GM18907 (cell line): ENCODE results near the gene DEPDC4.

Experiments used
- ATAC-seq: cut with Tn5 transposase; IDR thresholded peaks from one replicate; pipeline ENCODE4 v1.9.1; 2021; ENCODE audit warnings: mild to moderate bottlenecking, moderate library complexity; ENCODE audit not compliant: unreplicated experiment

DEPDC4 gene

DNA sequence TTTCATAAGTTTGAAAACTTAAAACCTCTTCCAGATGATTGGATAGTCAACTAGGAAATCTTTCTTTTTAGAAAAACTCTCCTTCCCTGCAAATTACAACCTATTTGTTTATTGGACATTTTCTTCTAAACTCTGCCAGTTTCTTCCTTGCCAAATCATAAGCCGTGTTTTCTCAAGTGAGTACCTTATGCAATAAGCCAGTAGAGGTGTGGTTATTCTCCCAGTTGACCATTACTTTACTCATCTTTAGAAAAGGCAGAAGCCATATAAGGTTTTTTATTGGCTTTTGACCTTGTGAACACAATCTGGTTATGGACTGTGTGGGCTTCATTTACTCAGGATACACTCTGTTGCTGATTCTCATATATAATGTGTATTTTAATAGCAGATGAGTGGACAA lies 51.7 kb downstream of the DEPDC4 start:
- no peak for ATAC-seq

DNA sequence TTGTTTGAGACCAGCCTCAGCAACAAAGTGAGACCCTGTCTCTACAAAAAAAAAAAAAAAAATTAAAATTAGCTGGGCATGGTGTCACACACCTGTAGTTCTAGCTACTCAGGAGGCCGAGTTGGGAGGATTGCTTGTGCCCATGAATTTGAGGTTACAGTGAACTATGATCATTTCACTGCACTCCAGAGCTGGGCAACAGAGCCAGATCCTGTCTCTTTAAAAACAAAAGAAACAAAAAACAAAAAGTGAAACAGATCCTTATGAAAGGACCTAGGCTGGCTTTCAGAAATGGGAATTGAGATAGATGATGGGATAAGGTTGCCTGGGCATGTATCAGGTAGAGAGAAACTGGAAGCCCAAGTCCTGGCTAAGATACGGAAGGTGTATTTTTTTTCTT lies 52.4 kb downstream of the DEPDC4 start:
- no peak for ATAC-seq

DNA sequence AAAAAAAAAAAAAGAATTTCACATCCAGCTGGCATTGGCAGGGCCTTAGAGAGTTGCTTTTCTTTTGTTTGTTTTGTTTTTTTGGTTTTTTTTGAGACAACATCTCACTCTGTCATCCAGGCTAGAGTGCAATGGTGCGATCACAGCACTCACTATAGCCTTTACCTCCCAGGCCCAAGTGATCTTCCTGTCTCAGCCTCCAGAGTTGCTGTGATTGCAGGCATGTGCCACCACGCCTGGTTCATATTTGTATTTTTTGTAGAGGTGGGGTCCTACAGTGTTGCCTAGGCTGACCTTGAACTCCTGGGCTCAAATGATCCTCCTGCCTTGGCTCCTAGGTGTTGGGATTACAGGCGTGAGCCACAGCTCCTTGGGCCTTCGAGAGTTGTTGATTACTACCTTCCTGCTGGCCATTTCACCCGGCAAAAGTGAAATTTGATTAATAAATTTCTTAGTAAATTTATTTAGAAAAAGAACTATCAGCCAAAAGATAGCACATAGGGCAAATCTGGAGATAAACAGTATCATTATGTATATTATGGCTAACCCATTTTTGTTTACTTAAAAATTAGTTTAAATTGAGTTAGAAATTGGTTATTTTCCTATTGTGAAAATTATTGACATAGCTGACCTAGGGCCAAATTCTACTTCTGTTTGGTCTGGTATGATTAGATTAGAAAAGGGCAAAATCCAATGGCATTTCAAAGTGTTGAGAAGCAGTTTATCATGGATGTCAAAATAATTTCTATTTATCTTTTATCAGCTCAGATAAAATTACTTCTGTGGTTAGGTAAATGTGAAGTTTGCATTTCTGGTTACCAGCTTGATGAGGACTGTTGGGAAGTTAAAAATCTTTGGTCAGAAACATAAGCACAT lies 53.6 kb downstream of the DEPDC4 start:
- no peak for ATAC-seq

DNA sequence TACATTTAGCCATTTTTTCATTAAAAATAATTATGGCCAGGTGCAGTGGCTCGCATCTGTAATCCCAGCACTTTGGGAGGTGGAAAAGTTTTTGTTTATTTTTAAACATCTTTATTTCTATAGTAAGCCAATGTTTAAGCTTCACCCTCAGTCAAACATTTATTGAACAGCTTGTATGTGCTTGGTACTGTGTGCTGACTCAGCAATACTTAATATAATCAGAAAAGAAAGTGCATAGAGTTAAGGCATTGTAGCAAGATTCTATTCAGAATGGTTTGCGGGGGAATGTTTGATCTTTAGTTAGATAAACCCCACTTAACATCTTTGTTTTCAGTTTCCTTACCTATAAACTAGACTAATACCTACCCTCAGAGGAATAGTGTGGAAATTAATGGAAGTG lies 55.2 kb downstream of the DEPDC4 start:
- ATAC-seq, result no peak

DNA sequence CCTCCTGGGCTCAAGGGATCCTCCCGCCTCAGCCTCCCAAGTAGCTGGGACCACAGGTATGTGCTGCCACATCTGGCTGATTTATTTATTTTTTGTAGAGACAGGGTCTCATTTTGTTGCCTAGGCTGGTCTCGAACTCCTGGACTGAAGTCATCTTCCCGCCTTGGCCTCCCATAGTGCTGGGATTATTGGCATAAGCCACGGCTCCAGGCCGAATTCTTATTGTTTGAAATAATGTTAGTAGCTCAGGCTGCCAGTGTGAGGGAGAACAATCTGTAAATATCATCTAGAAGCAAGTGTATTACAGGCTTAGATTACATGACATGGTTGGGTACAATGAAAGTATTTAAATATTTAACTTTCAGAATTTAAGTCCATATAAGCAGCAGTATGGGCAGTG lies 58.0 kb downstream of the DEPDC4 start:
- ATAC-seq, result no peak

DNA sequence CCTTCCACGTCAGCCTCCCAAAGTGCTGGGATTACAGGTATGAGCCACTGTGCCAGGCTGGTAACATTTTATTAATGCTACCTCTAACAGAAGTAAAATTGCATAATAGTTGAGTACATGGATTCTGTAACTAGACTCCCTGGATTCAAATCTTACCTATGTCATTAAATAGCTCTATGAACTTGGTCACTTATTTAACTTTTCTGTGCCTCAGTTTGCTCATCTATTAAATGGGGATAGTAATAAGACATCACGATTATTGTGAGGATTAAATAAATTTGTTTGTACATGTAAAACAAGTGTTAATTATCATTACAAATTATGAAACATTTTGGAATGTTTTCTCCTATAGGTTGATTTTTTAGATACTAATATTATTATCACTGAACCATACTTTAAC lies 59.6 kb downstream of the DEPDC4 start:
- no peak for ATAC-seq

DNA sequence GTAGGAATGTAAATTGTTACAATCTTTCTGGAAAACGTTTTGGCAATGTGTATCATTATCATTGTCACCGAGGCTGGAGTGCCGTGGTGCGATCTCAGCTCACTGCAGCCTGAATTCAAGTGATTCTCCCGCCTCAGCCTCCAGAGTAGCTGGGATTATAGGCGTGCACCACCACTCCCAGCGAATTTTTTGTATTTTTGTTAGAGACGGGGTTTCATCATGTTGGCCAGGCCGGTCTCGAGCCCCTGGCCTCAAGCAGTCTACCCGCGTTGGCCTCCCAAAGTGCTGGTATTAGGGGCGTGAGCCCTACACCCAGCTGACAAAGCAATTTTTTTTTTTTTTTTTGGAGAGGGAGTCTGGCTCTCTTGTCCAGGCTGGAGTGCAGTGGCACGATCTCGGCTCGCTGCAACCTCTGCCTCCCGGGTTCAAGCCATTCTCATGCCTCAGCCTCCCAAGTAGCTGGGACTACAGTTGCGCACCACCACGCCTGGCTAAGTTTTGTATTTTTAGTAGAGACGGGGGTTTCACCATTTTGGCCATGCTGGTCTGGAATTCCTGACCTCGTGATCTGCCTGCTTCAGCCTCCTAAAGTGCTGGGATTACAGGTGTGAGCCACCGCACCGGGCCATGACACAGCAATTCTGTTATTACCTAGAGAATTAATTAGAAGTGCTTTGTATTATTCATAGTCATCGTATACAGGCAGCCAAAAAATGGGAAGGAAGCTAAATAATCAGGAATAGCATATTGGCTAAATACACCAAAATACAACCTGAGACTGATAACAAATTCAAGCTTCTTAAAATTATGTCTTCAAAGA lies 65.1 kb downstream of the DEPDC4 start:
- ATAC-seq, result no peak

DNA sequence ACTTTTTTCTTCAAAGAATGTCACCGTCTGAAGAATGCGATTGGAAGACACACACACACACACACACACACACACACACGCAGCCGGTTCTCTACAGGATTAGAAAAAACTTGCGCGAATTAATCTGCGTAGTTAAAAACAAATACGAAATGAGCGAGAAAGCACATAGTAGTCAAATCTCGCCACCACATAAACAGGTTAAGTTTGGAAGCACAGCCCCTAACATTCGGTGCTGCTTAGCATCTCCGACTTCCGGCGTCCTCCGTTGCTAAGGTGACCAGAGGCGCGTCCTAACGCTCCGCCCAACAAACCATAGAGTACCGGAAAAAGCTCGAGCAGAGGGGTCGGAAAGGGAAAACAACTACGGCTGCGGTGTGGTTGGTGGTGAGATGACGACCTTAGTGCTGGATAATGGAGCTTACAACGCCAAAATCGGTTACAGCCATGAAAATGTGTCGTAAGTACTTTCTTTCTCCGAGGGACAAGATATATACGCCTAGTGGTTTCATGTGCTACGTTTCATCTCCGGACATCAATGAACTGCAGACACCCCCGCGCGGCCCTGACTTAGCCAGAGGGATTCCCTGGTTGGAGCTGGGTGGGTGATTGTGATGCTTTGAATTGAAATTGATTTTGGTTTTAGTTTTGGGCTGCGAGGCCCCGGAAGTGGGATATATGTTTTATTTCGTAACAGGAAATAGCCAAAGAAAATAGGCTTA lies 66.3 kb downstream of the DEPDC4 start, which contains the start of gene ACTR6:
ACTR6 (plus strand) TSS at position 353 of the 719 bp plus-strand sequence; CDS start at position 390, 37 bp downstream.
- peak; percentile 93 for ATAC-seq

DNA sequence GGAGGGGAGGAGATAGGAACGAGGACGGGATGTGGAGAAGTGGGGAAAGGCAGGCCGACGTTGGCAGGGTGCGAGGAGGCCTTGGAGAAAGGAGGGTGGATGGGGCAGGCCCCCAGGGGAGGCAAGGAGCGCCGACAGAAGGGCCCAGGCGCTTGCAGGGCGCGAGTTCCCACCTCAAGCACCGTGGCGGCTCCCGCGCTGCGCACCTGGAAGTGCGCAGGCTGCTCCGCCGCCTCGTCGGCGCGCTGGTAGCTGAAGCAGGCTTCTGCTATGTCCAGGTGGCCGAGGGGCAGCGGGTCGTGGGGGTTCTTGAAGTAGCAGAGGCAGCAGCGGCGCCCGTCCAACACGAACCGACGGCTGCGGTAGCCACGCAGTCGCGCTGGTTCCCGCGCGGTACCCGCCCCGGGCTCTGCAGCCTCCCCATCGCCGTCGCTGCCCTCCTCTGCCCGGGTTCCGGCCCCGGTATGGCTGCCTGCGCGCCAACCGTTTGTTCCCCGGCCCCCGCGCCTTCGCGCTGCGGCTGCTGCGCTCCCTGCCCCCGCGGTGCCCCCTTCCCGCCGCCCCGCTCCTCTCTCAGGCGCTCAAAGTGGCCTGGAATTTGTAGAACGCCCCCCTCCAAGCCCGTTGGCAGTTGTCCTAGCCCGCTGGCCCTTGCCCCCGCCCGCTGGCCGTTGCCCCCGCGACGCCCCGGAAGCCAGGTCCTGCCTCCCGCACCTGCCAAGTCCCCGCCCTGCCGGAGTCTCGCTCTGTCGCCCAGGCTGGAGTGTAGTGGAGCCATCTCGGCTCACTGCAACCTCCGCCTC lies 67.3 kb downstream of the DEPDC4 start:
- ATAC-seq, result peak; percentile 74

DNA sequence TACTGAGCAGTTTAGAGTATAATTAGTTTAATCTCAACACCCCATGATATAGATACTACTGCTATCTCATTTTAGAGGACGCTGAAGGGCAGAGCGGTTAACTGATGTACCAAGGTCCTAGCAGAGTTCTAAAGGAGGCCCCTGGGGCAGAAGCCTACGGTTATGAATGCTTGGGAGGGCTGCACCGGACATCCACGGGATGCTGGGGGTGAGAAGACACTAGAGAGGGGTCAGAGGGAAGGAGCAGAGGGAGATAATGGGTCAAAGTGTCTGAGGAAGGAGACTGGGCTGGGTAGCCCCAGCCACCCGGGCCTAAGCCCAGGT lies 67.9 kb downstream of the DEPDC4 start:
- ATAC-seq, result peak; percentile 7

DNA sequence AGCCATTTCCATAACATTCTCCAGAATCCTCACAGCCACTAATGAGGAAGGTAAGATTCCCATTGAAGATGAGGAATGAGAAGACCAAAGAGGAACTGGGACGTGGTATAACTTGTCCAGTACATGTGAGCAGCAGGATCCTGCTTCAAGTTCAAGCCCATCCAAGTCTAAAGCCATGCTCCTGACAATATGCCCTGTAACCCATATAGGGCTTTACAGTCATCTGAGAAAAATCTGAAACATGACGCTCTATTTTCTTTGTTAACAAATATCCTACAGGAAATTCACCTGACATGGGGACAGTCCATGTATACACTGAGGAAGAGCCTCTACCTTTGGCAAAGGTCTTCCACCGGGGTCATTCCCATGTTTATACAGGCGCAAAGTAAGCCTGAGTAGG lies 69.4 kb downstream of the DEPDC4 start:
- no peak for ATAC-seq

DNA sequence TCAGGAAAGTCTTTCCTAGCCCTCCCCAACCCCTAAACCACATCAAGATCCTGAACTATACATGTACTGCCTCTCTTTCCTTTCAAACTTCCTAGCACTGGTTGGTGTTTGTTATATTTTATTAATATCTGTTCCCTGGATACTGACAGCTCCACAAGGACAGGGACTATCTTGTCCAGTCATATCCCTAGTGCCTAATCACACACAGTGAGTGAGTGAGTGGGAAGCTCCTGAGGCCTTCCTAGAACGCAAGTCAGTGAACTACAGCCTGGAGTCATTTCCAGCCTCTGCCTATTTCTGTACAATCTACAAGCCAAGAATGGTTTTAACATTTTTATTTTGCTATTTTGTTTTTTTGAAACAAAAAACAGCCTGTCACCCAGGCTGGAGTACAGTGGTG lies 73.8 kb downstream of the DEPDC4 start:
- ATAC-seq, result no peak
